Esophagus (tissue), 2 donors: ENCODE measurements around the gene PIK3C2A. TPM values are rescaled to one million over a fixed set of nuclear protein-coding genes. Genes with fewer than 3 reads are reported as not detected.

Source experiments
- H3K27ac ChIP-seq, 2 donors: one replicate each; pipeline ENCODE4 v1.5.1; 2013; ENCODE audit warnings: low read depth in 2 of 2, mild to moderate bottlenecking in 2 of 2, inconsistent platforms in 1 of 2, low read length in 1 of 2, moderate library complexity in 1 of 2
- H3K27me3 ChIP-seq, 2 donors: one replicate each; pipeline ENCODE4 v1.6.1; 2013; ENCODE audit warnings: low read length in 2 of 2, control low read depth in 1 of 2, mild to moderate bottlenecking in 1 of 2; ENCODE audit not compliant: insufficient read depth in 2 of 2, control insufficient read depth in 1 of 2
- H3K36me3 ChIP-seq, 2 donors: one replicate each; pipeline ENCODE4 v1.6.1; 2013; ENCODE audit warnings: low read length in 1 of 2; ENCODE audit not compliant: control insufficient read depth in 2 of 2, insufficient read depth in 2 of 2
- H3K4me1 ChIP-seq, 2 donors: one replicate each; pipeline ENCODE4 v1.6.1; 2013; ENCODE audit warnings: low read length in 1 of 2; ENCODE audit not compliant: control insufficient read depth in 2 of 2, insufficient read depth in 2 of 2
- H3K4me3 ChIP-seq, 2 donors: one replicate each; pipeline ENCODE4 v1.5.1; 2013; ENCODE audit warnings: low read length in 2 of 2, mild to moderate bottlenecking in 2 of 2, low read depth in 1 of 2, moderate library complexity in 1 of 2
- H3K9me3 ChIP-seq, 2 donors: one replicate each; pipeline ENCODE4 v1.6.1; 2013; ENCODE audit warnings: mild to moderate bottlenecking in 2 of 2, low read depth in 1 of 2, low read length in 1 of 2, moderate library complexity in 1 of 2; ENCODE audit not compliant: control insufficient read depth in 2 of 2, insufficient read depth in 1 of 2
- WGBS, 2 donors: extraction: QIAGEN DNeasy Blood & Tissue Kit; methylation state at CpG; one replicate each; pipeline ENCODE4 v1.1.7; 2013; 5-methylcytosine and 5-hydroxymethylcytosine counted together
- polyA plus RNA-seq, 2 donors: library from polyadenylated mRNA; stranded (reverse); fragments of 200-250 nt; gene quantifications; one replicate each; pipeline ENCODE4 v1.2.3, GENCODE V29; 2013
- donor health status: healthy with polysubstance abuse.
- donor health status: Bipolar disorder and iron deficiency.

The PIK3C2A gene
- polyA plus RNA-seq, 2 donors: 5.6 to 6.5 TPM

DNA sequence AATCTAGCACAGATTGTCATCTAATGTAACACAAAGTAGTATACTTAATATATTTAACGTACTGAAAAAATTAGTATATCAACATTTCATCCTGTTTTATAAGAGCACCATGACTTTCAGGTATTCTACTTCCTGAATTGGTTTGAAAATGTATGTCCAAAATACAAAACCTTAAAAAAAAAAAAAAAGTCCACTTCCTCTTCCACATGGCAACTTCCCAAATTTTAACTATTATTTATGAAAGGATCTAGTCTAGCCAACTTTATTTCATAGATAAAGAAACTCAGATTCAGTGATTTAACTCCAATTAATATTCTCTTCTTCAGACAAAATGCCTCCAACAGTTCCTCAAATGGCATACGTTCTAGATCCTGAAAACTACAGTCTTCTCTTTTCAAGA lies 44.0 kb downstream of the PIK3C2A start:
- WGBS, 2 donors: 79 to 84% methylated on average over 2 of the region's 2 CpGs
- Histone ChIP-seq H3K27me3 (no peaks in the 10 kb centered on the region), H3K36me3 (no peaks in the 10 kb centered on the region), H3K4me3 (no peak overlapping the region), H3K9me3 (no peaks in the 10 kb centered on the region), H3K4me1 (peaks cover 0 to 7% of the 10 kb centered on the region in 2 donors), H3K27ac (no peak overlapping the region)

DNA sequence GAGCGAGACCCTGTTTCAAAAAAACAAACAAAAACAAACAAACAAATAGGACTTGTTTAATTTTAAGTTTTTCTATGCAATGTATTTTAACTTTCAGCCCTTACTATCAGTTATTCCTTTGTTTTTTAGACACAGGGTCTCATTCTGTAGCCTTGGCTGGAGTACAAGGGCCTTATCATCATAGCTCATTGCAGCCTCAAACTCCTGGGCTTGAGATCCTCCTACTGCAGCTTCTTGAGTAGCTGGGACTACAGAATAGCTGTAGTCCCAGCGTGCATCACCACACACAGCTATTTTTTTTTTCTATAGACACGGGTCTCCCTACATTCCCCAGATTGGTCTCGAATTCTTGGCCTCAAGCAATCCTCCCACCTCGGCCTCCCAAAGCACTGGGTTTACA lies 44.5 kb downstream of the PIK3C2A start:
- H3K4me1 ChIP-seq: peaks cover 0 to 7% of the 10 kb centered on the region in 2 donors
- no peak overlapping the region for H3K27ac ChIP-seq
- 95 to 97% methylated on average over 5 of the region's 5 CpGs for WGBS, 2 donors
- H3K27me3 ChIP-seq: no peaks in the 10 kb centered on the region
- H3K4me3 ChIP-seq: no peak overlapping the region
- H3K36me3 ChIP-seq: no peaks in the 10 kb centered on the region
- H3K9me3 ChIP-seq: no peaks in the 10 kb centered on the region

DNA sequence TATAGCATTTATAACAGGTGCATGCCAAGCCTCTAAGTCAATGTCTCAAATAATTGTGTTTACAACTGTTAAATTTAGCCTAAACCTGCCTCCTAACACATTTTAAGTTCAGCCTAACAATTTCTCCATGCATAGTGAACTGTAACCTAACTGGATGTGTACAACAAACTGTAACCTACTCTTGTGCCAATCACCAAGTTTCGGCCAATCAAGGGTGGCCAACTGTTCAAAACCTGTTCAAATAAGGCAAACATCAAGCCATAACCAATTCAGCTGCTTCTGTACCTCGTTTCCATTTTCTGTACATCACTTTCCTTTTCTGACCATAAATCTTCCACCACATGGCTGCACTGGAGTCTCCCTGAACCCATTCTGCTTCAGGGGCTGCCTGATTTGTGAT lies 45.4 kb downstream of the PIK3C2A start:
- H3K4me1 ChIP-seq: peaks cover 0 to 7% of the 10 kb centered on the region in 2 donors
- 71 to 72% methylated on average over 2 of the region's 2 CpGs for WGBS, 2 donors
- H3K36me3 ChIP-seq: no peaks in the 10 kb centered on the region
- H3K4me3 ChIP-seq: no peak overlapping the region
- H3K27me3 ChIP-seq: no peaks in the 10 kb centered on the region
- H3K27ac ChIP-seq: no peak overlapping the region
- H3K9me3 ChIP-seq: no peaks in the 10 kb centered on the region

DNA sequence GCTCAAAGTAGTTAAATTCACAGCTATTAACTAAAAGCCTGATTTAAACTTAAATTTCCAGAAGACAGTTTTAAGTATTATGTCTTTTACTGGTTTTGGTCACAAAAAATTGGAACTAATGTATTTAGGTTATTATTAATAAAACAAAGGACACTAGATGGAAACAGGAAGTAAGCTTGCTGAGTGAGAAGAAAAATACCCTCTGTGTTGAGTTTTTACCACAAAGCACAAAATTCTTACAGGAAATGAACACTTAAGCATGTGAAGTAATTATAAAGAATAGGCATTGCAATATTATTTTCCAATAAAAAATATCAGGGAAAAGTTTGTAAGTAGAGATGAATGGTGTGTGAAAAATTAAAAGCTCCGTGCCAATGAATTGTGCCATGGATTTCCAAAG lies 46.3 kb downstream of the PIK3C2A start:
- H3K9me3 ChIP-seq: no peaks in the 10 kb centered on the region

DNA sequence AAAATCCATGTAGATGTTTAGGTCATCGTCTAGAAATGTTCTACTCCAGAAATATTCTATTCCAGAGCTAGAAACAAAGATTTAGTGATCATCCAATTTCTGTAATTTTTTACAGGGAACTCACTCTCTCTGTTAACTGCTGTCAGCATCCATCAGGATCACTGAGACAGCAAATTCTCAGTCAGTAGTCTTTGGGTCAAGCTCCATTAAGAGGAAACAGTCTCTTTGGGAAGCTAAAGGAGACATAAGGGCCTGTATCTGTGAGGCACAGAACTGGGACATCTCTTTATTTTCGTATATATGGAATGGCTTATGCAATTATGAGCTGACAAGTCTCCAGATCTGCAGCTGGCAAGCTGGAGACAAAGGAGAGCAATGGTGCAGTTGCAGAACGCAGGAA lies 48.3 kb downstream of the PIK3C2A start:
- no peak overlapping the region for H3K27ac ChIP-seq
- no peaks in the 10 kb centered on the region for H3K27me3 ChIP-seq
- no peaks in the 10 kb centered on the region for H3K36me3 ChIP-seq
- no peak overlapping the region for H3K4me3 ChIP-seq
- 78 to 83% methylated on average over 3 of the region's 3 CpGs for WGBS, 2 donors
- H3K4me1 ChIP-seq: peaks cover 0 to 4% of the 10 kb centered on the region in 2 donors
- no peaks in the 10 kb centered on the region for H3K9me3 ChIP-seq

More for the DNA sequence above, 46.3 kb downstream of the PIK3C2A start:
- Histone ChIP-seq H3K27me3 (no peaks in the 10 kb centered on the region), H3K36me3 (no peaks in the 10 kb centered on the region), H3K27ac (no peak overlapping the region), H3K4me1 (peaks cover 0 to 7% of the 10 kb centered on the region in 2 donors), H3K4me3 (no peak overlapping the region)
- 94 to 95% methylated on average over 1 of the region's 1 CpG for WGBS, 2 donors

Other genes with a start within 250 kb of the PIK3C2A start
- gene PLEKHA7, start 193.6 kb downstream of the PIK3C2A start, polyA plus RNA-seq: 10 to 100 TPM; 41.4 to 46.0 TPM
- gene RPS13, start 130.3 kb downstream of the PIK3C2A start, polyA plus RNA-seq: 1,000 to 10,000 TPM; 1,256 to 1,933 TPM
- 100 to 1,000 TPM; 174 to 326 TPM for gene NUCB2, start 68.8 kb upstream of the PIK3C2A start, polyA plus RNA-seq
- under 1 TPM; 0.71 TPM for gene NCR3LG1, start 143.8 kb upstream of the PIK3C2A start, polyA plus RNA-seq
- gene KCNJ11, start 180.7 kb upstream of the PIK3C2A start, polyA plus RNA-seq: under 1 TPM; 0.67 to 0.71 TPM